ENCODE measurements around the gene NCKAP5.

- TF ChIP-seq CTCF (IDR thresholded peaks at IDR 0.05) (no peak), MAZ (IDR thresholded peaks at IDR 0.05; ENCODE audit: borderline replicate concordance, low read depth, low read length) (no peak), MAX (IDR thresholded peaks at IDR 0.05) (no peak), NPAS2 (CRISPR knock-in tag; IDR thresholded peaks at IDR 0.05; ENCODE audit: borderline replicate concordance) (no peak), EP300 (IDR thresholded peaks at IDR 0.05) (no peak)
Measured at GRCh38 chr2:133215477-133215876, 352.8 kb downstream of the NCKAP5 start.

All from A549 (cell line).